Medulla oblongata (tissue), 1 donor: ENCODE measurements around the gene RUSF1.
"Not testable (repeated sequence)": the region's sequence is repeated elsewhere in the genome, so short reads cannot be mapped to it uniquely, and the experiment has no call there.

Source experiments
- DNase-seq: peaks from one replicate; pipeline ENCODE4 v3.0.0-alpha.2; 2015; ENCODE audit errors: extremely low spot score

The RUSF1 gene

DNA sequence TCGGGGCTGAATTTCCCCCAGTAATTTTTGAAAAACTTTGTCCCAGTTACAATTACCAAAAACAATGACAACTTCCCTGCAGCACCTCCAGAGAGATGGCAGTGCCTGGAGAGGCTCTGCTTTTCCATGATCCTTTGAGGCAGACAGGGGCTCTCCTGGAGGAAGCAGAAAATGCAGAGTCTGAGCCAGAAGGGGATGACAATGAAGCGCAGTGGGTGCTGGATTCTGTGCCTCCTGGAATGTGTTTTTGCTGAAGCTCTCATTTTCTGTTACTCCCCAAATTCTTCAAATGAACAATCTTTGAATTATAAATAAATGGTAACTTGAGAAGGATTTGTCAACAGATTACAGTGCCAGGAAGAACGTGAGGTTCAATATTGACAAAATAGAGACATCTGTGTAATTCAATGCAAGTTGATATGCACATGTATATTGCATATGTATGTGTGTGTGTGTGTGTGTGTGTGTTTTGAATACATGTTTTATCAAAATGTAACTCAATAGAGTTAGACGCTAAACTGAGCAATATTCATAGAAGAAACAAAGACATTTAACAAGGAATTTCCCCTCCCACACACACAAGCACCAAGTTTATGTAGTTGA is 9.7 kb upstream of the RUSF1 start:
- no peak for DNase-seq

DNA sequence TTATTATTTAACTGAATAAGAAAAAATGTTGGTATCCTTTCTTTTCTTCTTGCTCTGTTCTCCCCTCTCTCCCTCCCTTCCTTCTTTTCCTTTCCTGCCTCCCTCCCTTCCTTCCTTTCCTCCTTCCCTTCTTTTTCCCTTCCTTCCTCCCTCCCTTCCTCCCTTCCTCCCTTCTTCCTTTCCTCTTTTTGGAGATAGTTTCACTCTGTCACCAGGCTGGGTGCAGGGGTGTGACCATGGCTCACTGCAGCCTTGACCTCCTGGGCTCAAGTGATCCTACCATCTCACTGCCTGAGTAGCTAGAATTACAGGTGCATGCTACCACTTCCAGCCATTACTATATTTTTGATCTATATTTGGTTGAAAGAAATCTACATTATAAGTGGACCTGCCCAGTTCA is 5.7 kb upstream of the RUSF1 start:
- DNase-seq, result no peak

- DNase-seq, result no peak
Measured at GRCh38 chr16:31513126-31513525, 4.9 kb upstream of the RUSF1 start.

- DNase-seq, result peak; percentile 42
Measured at GRCh38 chr16:31508706-31509195, 560 bp upstream of the RUSF1 start.

DNA sequence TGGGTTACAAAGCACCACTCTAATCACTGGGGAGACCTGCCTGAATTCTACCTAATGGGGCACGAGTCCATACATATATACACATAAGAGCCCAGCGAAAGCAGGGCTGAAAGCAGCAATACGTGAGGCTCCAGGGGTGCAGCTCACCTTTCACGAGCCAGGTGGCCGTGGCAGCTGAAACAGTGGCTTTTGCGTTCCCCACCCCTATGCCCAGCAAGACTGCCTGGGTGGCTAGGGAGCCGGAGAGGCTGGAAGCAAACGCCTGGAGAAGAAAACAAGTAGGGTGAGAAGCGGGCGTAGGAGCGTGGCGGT is 618 bp downstream of the RUSF1 start:
- DNase-seq, result peak; percentile 18

DNA sequence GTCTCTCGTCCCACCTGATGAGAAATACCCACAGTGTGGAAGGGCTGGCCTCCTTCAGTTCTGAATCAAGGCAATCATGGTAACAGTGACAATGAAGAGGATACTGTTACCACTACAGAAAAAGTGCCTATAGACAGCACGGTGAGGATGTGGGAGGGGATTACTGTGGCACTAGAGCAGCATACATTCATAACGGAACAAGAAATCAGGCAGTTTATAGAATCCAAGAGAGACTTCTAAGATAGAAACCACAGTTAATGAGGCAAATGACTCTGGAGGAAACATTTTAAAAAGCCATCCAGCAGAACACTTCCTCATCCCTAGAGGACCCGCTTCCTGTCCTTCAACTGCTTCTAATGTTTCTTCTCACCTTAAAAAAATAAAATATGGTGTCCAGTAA is 2.7 kb downstream of the RUSF1 start:
- no peak for DNase-seq

DNA sequence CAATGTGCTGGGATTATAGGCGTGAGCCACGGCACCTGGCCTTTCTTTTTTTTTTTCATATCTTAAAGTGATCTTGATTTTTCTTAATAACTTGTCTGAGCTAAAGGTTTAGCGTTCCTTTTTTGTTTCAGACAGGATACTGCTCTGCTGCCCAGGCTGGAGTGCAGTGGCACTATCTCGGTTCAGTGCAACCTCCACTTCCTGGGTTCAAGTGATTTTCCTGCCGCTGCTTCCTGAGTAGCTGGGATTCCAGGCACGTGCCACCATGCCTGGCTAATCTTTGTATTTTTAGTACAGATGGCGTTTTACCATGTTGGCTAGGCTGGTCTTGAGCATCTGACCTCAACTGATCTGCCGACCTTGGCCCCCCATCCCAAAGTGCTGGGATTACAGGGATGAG is 4.0 kb downstream of the RUSF1 start:
- no peak for DNase-seq

- DNase-seq, result not testable (repeated sequence)
Measured at GRCh38 chr16:31503555-31503954, 4.6 kb downstream of the RUSF1 start.

GRCh38 chr16:31502981-31503380 is 5.2 kb downstream of the RUSF1 start:
- no peak for DNase-seq

- DNase-seq, result no peak
Measured at GRCh38 chr16:31501966-31502348, 6.2 kb downstream of the RUSF1 start.

DNA sequence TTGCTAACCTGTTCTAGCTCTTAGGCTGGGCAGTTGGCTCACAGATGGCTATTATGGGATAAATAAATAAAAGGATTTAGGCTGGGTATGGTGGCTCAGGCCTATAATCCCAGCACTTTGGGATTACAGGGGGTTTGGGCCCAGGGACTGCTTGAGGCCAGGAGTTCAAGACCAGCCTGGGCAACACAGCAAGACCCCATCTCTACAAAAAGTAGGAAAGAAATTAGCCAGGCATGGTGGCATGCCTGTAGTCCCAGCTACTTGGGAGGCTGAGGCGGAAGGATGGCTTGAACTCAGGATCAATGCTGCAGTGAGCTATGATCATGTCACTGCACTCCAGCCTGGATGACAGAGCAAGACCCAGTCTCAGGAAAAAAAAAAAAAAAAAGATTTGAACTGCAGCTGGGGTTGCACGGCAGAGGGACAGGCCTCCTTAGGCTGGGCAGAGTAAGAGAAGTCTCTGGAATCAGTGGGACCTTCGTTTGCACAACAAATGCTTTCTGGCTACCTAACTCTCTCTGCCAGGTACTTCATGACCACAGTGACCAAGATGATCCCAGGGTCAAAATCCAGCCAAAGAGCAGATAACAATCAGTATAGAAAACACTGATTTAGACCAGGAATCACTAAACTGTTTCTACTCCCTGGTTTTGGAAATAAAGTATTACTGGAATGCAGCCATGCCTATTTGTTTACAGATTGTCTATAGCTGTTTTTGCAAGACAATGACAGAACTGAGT is 6.8 kb downstream of the RUSF1 start:
- no peak for DNase-seq

DNA sequence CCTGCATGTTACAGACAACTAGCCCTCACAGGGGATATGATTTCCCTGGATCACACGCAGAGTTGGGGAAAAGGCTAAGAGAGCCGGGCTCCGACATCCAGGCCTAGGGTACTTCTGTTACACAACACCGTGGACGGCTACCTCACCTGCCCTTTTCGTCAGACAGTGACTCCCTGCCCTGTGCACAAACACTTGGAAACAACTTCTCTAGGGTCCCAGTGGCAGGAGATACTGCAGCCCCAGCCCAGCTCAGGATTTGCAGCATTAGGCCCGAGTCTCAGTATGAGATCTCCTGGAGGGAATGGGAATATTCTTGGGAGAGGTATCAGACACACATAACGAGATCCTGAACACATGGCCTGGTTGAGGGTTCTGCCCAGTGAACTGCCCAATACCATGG is 8.3 kb downstream of the RUSF1 start:
- DNase-seq, result no peak

- DNase-seq, result no peak
Measured at GRCh38 chr16:31498493-31498892, 9.7 kb downstream of the RUSF1 start.

DNA sequence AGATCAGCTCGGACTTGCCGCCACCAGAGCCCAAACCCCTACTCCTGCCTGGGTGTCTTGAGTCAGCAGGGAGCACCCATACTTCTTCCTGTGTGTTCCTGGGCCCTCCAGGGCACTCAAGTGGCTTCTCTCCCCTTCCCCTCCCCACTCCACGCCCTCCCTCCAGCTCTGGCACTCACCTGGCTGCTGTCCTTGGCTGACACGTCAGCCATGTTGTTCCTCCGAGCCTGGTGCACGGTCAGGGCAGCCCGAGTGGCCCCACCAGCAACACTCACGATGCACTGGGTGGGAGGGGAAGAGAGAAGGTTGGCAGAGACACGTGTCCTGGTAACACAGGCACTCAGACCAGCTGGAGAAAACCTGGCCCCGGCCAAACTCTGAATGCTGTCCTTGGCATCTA is 11.5 kb downstream of the RUSF1 start:
- DNase-seq, result no peak

GRCh38 chr16:31493506-31494125 is 14.6 kb downstream of the RUSF1 start:
- DNase-seq, result no peak

GRCh38 chr16:31491778-31492418 is 16.3 kb downstream of the RUSF1 start:
- DNase-seq, result no peak

- no peak for DNase-seq
Measured at GRCh38 chr16:31489616-31490584, 18.3 kb downstream of the RUSF1 start.

DNA sequence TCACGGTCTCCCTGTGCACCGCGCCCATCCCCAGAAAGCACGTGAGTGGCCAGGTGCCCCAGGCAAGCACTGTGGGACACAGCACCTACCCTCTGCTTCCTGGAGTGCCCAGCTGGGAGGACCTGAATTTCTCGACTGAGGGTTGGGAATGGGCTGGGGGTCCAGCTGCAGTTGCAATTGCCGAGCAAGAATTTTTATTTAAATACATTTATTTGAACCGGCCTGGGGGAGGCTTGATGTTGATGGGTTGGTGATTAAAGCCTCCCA is 19.0 kb downstream of the RUSF1 start:
- DNase-seq, result no peak

GRCh38 chr16:31488468-31489297 is 19.5 kb downstream of the RUSF1 start:
- DNase-seq, result no peak

DNA sequence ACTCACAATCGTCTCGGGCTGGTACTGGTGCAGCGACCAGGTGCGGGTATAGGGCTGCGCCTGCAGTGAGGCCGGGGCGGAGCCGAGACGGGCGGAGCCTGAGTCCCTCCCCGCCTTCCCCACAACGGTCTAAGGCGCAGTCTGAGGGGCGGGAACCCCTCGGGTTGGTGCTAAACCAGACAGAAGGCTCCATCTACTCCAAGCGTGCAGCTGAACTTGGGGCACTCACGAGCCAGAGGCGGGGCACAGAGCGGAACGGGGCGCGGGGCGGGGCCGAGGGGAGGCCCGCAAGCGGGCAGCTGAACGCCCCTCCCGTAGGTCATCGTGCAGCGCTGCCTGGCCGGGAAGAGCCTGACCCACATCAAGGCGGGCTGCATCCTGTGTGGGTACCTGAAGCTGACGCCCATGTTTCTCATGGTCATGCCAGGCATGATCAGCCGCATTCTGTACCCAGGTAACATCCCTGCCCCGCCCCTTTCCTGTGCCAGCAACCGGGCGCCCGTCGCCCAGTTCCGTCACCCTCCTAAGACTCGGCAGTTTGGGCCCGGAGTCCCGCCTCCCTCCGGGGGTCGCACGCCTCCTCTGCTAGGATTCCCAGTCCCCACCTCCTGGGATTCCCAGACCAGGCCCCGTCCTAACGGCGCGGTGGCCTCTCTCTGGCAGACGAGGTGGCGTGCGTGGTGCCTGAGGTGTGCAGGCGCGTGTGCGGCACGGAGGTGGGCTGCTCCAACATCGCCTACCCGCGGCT is 20.3 kb downstream of the RUSF1 start:
- no peak for DNase-seq
